Prostate gland (tissue), 2 donors: Measurements from ENCODE around the gene RCHY1. TPM values are rescaled to one million over a fixed set of nuclear protein-coding genes. Genes with fewer than 3 reads are reported as not detected.
A peak's percentile ranks its signal among the peaks of the same experiment; 100 is the strongest.

Experiments
- DNase-seq: peaks from one replicate; pipeline ENCODE4 v3.0.0-alpha.2; 2019; ENCODE audit warnings: low spot score
- H3K27ac ChIP-seq, 2 donors: fragments of 200-600 bp; sonication (generic); 2 replicates each; pipeline ENCODE4 v1.5.1; 2017 to 2019
- H3K27me3 ChIP-seq: fragments of 200-600 bp; sonication (generic); replicated peaks from 2 replicates; pipeline ENCODE4 v1.5.1; 2019; ENCODE audit not compliant: insufficient read depth
- H3K36me3 ChIP-seq, 2 donors: fragments of 200-600 bp; sonication (generic); 1 replicate in 1 of 2; 2 replicates in 1 of 2; pipeline versions ENCODE4 v1.5.1 to v1.8.1; 2017 to 2019
- H3K4me1 ChIP-seq: fragments of 200-600 bp; sonication (generic); replicated peaks from 2 replicates; pipeline ENCODE4 v1.5.1; 2019
- H3K4me3 ChIP-seq, 2 donors: fragments of 200-600 bp; sonication (generic); 2 replicates each; pipeline ENCODE4 v1.5.1; 2017 to 2019
- H3K9me3 ChIP-seq: fragments of 200-600 bp; sonication (generic); 2 replicates; pipeline ENCODE4 v1.5.1; 2017
- CTCF ChIP-seq, 4 experiments: fragments of 200-600 bp in 2 of 4; fragments of 450-650 bp in 2 of 4; sonication (generic) in 2 of 4; IDR thresholded peaks; 1 replicate in 3 of 4; 2 replicates in 1 of 4; pipeline ENCODE4 v1.5.1; 2016 to 2019; ENCODE audit warnings: antibody characterized with exemption in 4 of 4, mild to moderate bottlenecking in 2 of 4, moderate library complexity in 2 of 4
- POLR2A ChIP-seq: fragments of 450-650 bp; IDR thresholded peaks from one replicate; pipeline ENCODE4 v1.6.1; 2016; ENCODE audit warnings: antibody characterized with exemption, mild to moderate bottlenecking
- POLR2AphosphoS5 ChIP-seq: sonication (generic); formaldehyde crosslinking; IDR thresholded peaks from one replicate; pipeline ENCODE4 v1.6.1; 2017; ENCODE audit warnings: antibody characterized with exemption
- WGBS: methylation state at CpG from one replicate; pipeline ENCODE4 v1.1.5; 2018; 5-methylcytosine and 5-hydroxymethylcytosine counted together
- intact Hi-C: fragments of 100-400 bp; cut with DNase I; formaldehyde crosslinking; loops from one replicate; pipeline ENCODE4 v1.14.2; 2022
- total RNA-seq, 2 donors: library from RNA; depleted of rRNA; stranded (reverse); fragments of >200 nt; gene quantifications; one replicate each; pipeline ENCODE4 v1.1.0, GENCODE V29; 2016

Gene RCHY1
- total RNA-seq, 2 donors from 2014 or later: 18.7 to 23.3 TPM

- H3K27me3 ChIP-seq: no peaks in the 10 kb centered on the region
- 23% methylated on average over 1 of the region's 1 CpG for WGBS
- TF ChIP-seq POLR2A (no peak), POLR2AphosphoS5 (peak; percentile 71), CTCF (IDR thresholded peaks at IDR 0.05) (no peak)
- intact Hi-C loops: loop anchor here (5.0 to 10.0 kb wide), 2 partner anchors 562 to 620 kb away; partner anchors contain the start of gene PARM1
- H3K4me3 ChIP-seq: no peak overlapping the region
- no peak for DNase-seq
- H3K9me3 ChIP-seq: no peaks in the 10 kb centered on the region
- H3K36me3 ChIP-seq: no peaks in the 10 kb centered on the region
- no peak overlapping the region for H3K27ac ChIP-seq
- no peaks in the 10 kb centered on the region for H3K4me1 ChIP-seq
These were observed 19.6 kb downstream of the RCHY1 start for GRCh38 chr4:75494563-75494962.

- Histone ChIP-seq H3K27me3 (no peaks in the 10 kb centered on the region), H3K9me3 (no peaks in the 10 kb centered on the region), H3K4me1 (no peaks in the 10 kb centered on the region), H3K36me3 (no peaks in the 10 kb centered on the region), H3K4me3 (no peak overlapping the region), H3K27ac (no peak overlapping the region)
- TF ChIP-seq CTCF (IDR thresholded peaks at IDR 0.05) (peak in 3 of 4 experiments; percentile 33 to 58 (median 37)), POLR2A (no peak)
- no peak for DNase-seq
- intact Hi-C loops: loop anchor here (5.0 to 10.0 kb wide), 2 partner anchors 558 to 615 kb away; partner anchors contain the start of gene PARM1
- 40% methylated on average over 2 of the region's 2 CpGs for WGBS
These were observed 24.0 kb downstream of the RCHY1 start for GRCh38 chr4:75490155-75490554.

- Histone ChIP-seq H3K27me3 (no peaks in the 10 kb centered on the region), H3K4me3 (no peak overlapping the region), H3K27ac (no peak overlapping the region), H3K4me1 (no peaks in the 10 kb centered on the region), H3K9me3 (no peaks in the 10 kb centered on the region), H3K36me3 (no peaks in the 10 kb centered on the region)
- TF ChIP-seq POLR2A (no peak), CTCF (IDR thresholded peaks at IDR 0.05) (no peak), POLR2AphosphoS5 (no peak)
- DNase-seq: no peak
- intact Hi-C loops: no loop called here
- 59% methylated on average over 4 of the region's 4 CpGs for WGBS
These were observed 30.0 kb downstream of the RCHY1 start for GRCh38 chr4:75484190-75484589.

- intact Hi-C loops: no loop called here
- 94% methylated on average over 3 of the region's 3 CpGs for WGBS
- H3K9me3 ChIP-seq: no peaks in the 10 kb centered on the region
- no peak overlapping the region for H3K27ac ChIP-seq
- no peaks in the 10 kb centered on the region for H3K4me1 ChIP-seq
- no peak overlapping the region for H3K4me3 ChIP-seq
- H3K27me3 ChIP-seq: no peaks in the 10 kb centered on the region
- TF ChIP-seq CTCF (IDR thresholded peaks at IDR 0.05) (no peak), POLR2AphosphoS5 (no peak), POLR2A (no peak)
- no peak for DNase-seq
- no peaks in the 10 kb centered on the region for H3K36me3 ChIP-seq
These were observed 37.0 kb downstream of the RCHY1 start for GRCh38 chr4:75477201-75477600.

- Histone ChIP-seq H3K4me3 (no peak overlapping the region), H3K27ac (no peak overlapping the region), H3K27me3 (no peaks in the 10 kb centered on the region), H3K9me3 (no peaks in the 10 kb centered on the region), H3K4me1 (no peaks in the 10 kb centered on the region), H3K36me3 (no peaks in the 10 kb centered on the region)
- 97% methylated on average over 1 of the region's 1 CpG for WGBS
- DNase-seq: no peak
- TF ChIP-seq CTCF (IDR thresholded peaks at IDR 0.05): no peak
- no peak for TF ChIP-seq POLR2A
- no peak for TF ChIP-seq POLR2AphosphoS5
- intact Hi-C loops: loop anchor here (2.0 kb wide), 1 partner anchor 538 kb away; the partner anchor contains the start of gene PARM1
These were observed 43.5 kb downstream of the RCHY1 start for GRCh38 chr4:75470738-75471137.
